Tibial nerve (tissue), 4 donors: Measurements from ENCODE around the gene KRTAP5-4.
"Not testable (repeated sequence)": the region's sequence is repeated elsewhere in the genome, so short reads cannot be mapped to it uniquely, and the experiment has no call there.

Source experiments
- EP300 ChIP-seq, 2 donors: sonication (generic); formaldehyde crosslinking; IDR thresholded peaks; one replicate each; pipeline ENCODE4 v1.6.1; 2017; ENCODE audit warnings: antibody characterized with exemption in 2 of 2, mild to moderate bottlenecking in 1 of 2
- POLR2A ChIP-seq, 2 donors: fragments of 450-650 bp; IDR thresholded peaks; one replicate each; pipeline ENCODE4 v1.6.1; 2017; ENCODE audit warnings: antibody characterized with exemption in 2 of 2, mild to moderate bottlenecking in 2 of 2, moderate library complexity in 2 of 2
- TF ChIP-seq, protein P1 (sequence below), 5 experiments: fragments of 200-600 bp in 3 of 5; fragments of 450-650 bp in 2 of 5; sonication (generic) in 3 of 5; IDR thresholded peaks; one replicate each; pipeline ENCODE4 v1.5.1; 2016 to 2019; ENCODE audit warnings: antibody characterized with exemption in 5 of 5, mild to moderate bottlenecking in 3 of 5, moderate library complexity in 2 of 5

GRCh38 chr11:1607156-1607845, 14.6 kb downstream of the KRTAP5-4 start:
- TF ChIP-seq, protein P1, sequence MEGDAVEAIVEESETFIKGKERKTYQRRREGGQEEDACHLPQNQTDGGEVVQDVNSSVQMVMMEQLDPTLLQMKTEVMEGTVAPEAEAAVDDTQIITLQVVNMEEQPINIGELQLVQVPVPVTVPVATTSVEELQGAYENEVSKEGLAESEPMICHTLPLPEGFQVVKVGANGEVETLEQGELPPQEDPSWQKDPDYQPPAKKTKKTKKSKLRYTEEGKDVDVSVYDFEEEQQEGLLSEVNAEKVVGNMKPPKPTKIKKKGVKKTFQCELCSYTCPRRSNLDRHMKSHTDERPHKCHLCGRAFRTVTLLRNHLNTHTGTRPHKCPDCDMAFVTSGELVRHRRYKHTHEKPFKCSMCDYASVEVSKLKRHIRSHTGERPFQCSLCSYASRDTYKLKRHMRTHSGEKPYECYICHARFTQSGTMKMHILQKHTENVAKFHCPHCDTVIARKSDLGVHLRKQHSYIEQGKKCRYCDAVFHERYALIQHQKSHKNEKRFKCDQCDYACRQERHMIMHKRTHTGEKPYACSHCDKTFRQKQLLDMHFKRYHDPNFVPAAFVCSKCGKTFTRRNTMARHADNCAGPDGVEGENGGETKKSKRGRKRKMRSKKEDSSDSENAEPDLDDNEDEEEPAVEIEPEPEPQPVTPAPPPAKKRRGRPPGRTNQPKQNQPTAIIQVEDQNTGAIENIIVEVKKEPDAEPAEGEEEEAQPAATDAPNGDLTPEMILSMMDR (IDR thresholded peaks at IDR 0.05) = not testable (repeated sequence)
- TF ChIP-seq POLR2A, EP300 (IDR thresholded peaks at IDR 0.05): not testable (repeated sequence)
